Astrocyte of the spinal cord (primary cell): Measurements from ENCODE around the gene DNAJC15.

Experiments used
- DNase-seq: peaks from one replicate; pipeline ENCODE4 v3.0.0; 2011; ENCODE audit warnings: low read depth, low spot score
- H3K4me3 ChIP-seq: 2 replicates; pipeline ENCODE4 v1.5.1; 2011; ENCODE audit warnings: low read depth, mild to moderate bottlenecking, low read length, moderate library complexity
- CTCF ChIP-seq: IDR thresholded peaks from 2 replicates; pipeline ENCODE4 v1.5.1; 2012; ENCODE audit warnings: low read depth, mild to moderate bottlenecking, low read length, inconsistent platforms
- in situ Hi-C: cut with HindIII; loops from 2 replicates; pipeline ENCODE4 v1.10.0; 2017; ENCODE audit warnings: low sequenced_read_pairs

The DNAJC15 gene

GRCh38 chr13:43139921-43140320 is 116.5 kb downstream of the DNAJC15 start:
- DNase-seq = no peak
- no peak for TF ChIP-seq CTCF
- in situ Hi-C loops = no loop called here
- no peak overlapping the region for H3K4me3 ChIP-seq

- in situ Hi-C loops = no loop called here
- TF ChIP-seq CTCF = no peak
- H3K4me3 ChIP-seq = no peak overlapping the region
- no peak for DNase-seq
Measured at GRCh38 chr13:43140985-43141384, 117.6 kb downstream of the DNAJC15 start.

GRCh38 chr13:43141685-43142084 is 118.3 kb downstream of the DNAJC15 start:
- no peak for TF ChIP-seq CTCF
- no peak for DNase-seq
- no peak overlapping the region for H3K4me3 ChIP-seq
- in situ Hi-C loops = no loop called here

- DNase-seq = no peak
- no peak for TF ChIP-seq CTCF
- H3K4me3 ChIP-seq = no peak overlapping the region
- in situ Hi-C loops = no loop called here
Measured at GRCh38 chr13:43143591-43143990, 120.2 kb downstream of the DNAJC15 start.

- no peak for DNase-seq
- H3K4me3 ChIP-seq = no peak overlapping the region
- in situ Hi-C loops = no loop called here
- no peak for TF ChIP-seq CTCF
Measured at GRCh38 chr13:43145534-43146196, 122.3 kb downstream of the DNAJC15 start.

GRCh38 chr13:43146400-43146799 is 123.0 kb downstream of the DNAJC15 start:
- TF ChIP-seq CTCF = no peak
- no peak for DNase-seq
- in situ Hi-C loops = no loop called here
- no peak overlapping the region for H3K4me3 ChIP-seq
